Stimulated activated CD8-positive, alpha-beta memory T cell treated with anti-CD3 and anti-CD28 coated beads, Interleukin-2, amount 100 ng/mL, for 1 hour (primary cell): ENCODE data around the gene TAB2.
"Not testable (repeated sequence)": the region's sequence is repeated elsewhere in the genome, so short reads cannot be mapped to it uniquely, and the experiment has no call there.

ENCODE experiments used
- DNase-seq, 2 donors: peaks; one replicate each; pipeline ENCODE4 v3.0.0-alpha.2; 2020; ENCODE audit warnings: low read depth in 2 of 2

TAB2 gene

GRCh38 chr6:149334201-149334600 lies 16.7 kb downstream of the TAB2 start:
- no peak for DNase-seq

GRCh38 chr6:149334682-149335160 lies 17.2 kb downstream of the TAB2 start:
- DNase-seq: no peak

- no peak for DNase-seq
These were observed 18.6 kb downstream of the TAB2 start for GRCh38 chr6:149335924-149336608.

- no peak for DNase-seq
These were observed 19.1 kb downstream of the TAB2 start for GRCh38 chr6:149336609-149336928.

- DNase-seq: no peak
These were observed 19.8 kb downstream of the TAB2 start for GRCh38 chr6:149337320-149337719.

- DNase-seq: no peak
These were observed 22.7 kb downstream of the TAB2 start for GRCh38 chr6:149340200-149340599.

- no peak for DNase-seq
These were observed 25.0 kb downstream of the TAB2 start for GRCh38 chr6:149342525-149342924.

- no peak for DNase-seq
These were observed 26.0 kb downstream of the TAB2 start for GRCh38 chr6:149343501-149343900.

GRCh38 chr6:149346078-149346477 lies 28.6 kb downstream of the TAB2 start:
- DNase-seq: no peak

- no peak for DNase-seq
These were observed 29.6 kb downstream of the TAB2 start for GRCh38 chr6:149347067-149347466.

GRCh38 chr6:149349279-149349678 lies 31.8 kb downstream of the TAB2 start:
- not testable (repeated sequence) for DNase-seq

- DNase-seq: no peak
These were observed 36.5 kb downstream of the TAB2 start for GRCh38 chr6:149354009-149354408.

GRCh38 chr6:149356081-149356750 lies 38.7 kb downstream of the TAB2 start:
- DNase-seq: no peak

- DNase-seq: no peak
These were observed 40.4 kb downstream of the TAB2 start for GRCh38 chr6:149357726-149358538.

GRCh38 chr6:149359440-149359839 lies 41.9 kb downstream of the TAB2 start:
- no peak for DNase-seq

GRCh38 chr6:149360536-149360935 lies 43.0 kb downstream of the TAB2 start:
- DNase-seq: no peak

GRCh38 chr6:149362289-149362688 lies 44.8 kb downstream of the TAB2 start:
- DNase-seq: no peak

- no peak for DNase-seq
These were observed 45.6 kb downstream of the TAB2 start for GRCh38 chr6:149363154-149363553.

- DNase-seq: no peak
These were observed 47.0 kb downstream of the TAB2 start for GRCh38 chr6:149364557-149364956.

GRCh38 chr6:149365197-149365596 lies 47.7 kb downstream of the TAB2 start:
- no peak for DNase-seq

- DNase-seq: no peak
These were observed 48.9 kb downstream of the TAB2 start for GRCh38 chr6:149366267-149366921.

GRCh38 chr6:149368065-149368464 lies 50.6 kb downstream of the TAB2 start:
- DNase-seq: no peak
